HG03064 (cell line): ENCODE data around the gene OXGR1.
"Not testable (repeated sequence)": the region's sequence is repeated elsewhere in the genome, so short reads cannot be mapped to it uniquely, and the experiment has no call there.

ENCODE experiments used
- ATAC-seq: cut with Tn5 transposase; IDR thresholded peaks from one replicate; pipeline ENCODE4 v1.9.1; 2021; ENCODE audit warnings: low read depth; ENCODE audit not compliant: unreplicated experiment

The OXGR1 gene

DNA sequence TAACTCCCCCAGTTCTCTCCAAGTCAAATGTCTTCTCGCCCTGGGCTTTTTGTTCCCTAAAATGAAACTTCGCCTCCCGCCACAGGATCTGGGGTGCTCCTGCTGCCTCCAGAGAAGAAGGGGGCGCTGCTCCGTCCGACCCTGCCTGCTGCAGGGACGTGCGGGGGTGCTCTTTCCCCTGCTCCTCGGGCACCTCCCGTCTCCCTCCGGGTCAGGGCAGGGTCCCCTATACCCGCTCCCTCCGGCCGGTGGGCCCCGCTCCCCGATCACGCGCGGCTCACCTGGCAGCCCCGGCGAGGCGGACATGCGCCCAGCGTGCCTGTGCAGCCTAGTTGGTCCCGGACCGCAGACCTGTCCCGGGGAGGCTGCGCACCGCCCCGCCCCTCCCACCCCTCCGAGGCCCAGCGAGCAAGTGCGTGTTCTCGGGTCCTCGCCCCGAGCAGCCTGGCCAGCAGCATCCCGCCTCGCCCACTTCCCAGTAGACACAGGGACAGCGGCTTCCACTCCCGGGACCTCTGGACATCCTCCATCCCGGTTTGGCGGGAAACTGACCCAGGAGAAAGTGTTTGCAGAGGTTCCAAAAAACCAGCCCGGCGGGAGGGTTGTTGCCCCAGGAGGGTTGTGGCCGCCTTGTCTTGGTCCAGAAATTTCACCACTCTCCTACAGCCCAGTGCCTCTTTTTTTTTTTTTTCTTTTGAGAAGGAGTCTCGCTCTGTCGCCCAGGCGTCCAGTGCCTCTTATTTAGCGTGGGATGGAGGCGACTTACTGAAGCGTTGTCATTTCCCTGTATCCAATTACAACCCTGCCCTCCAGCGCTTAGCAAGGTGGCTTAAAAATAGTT, at the start of gene OXGR1:
OXGR1 (minus strand) TSS at position 460 of the 841 bp plus-strand sequence. CDS start 6,717 bp downstream, outside the sequence.
- ATAC-seq = no peak

- no peak for ATAC-seq
These were observed 49.0 kb upstream of the OXGR1 start for GRCh38 chr13:97043302-97043701.

GRCh38 chr13:97030705-97031452, 36.6 kb upstream of the OXGR1 start:
- ATAC-seq = no peak

DNA sequence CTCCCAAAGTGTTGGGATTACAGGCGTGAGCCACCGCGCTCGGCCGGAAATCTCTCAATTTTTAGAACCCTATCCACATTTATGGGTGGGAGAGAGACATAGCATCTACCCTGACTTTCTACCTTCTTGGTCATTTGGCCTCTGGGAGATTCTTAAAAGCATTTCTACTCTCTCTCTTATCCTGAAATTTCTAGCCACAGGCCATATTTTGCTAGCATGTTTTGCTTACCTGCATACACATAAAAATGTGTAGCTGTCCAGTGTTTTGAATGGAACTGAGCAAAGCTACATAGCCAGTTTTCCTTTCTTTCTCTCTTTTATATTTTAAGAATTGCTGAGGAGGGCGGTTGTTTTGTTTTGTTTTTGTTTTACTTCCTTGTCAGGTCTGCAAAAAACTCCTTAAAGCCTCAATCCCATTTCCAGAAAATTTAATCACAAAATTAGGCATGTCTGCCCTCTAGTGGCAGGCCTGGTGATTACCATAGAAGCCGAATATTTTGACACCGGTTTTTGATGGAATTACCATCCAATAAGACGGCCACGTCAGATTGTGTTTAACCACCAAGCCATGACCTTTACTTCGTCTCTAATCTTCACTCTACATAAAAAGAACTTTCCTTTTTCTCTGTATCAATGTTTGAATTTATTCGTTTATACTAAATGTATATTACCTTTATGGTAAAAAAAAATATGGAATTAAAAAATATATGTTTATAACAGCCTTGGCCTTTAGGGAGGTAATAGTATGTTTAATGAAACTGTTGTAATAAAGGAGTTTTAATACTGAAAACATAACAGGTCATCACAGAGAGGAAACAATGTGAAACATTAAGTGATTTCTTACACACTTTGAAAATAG, 34.4 kb upstream of the OXGR1 start:
- no peak for ATAC-seq

- ATAC-seq = no peak
These were observed 32.9 kb upstream of the OXGR1 start for GRCh38 chr13:97027162-97027554.

GRCh38 chr13:97026531-97027161, 32.4 kb upstream of the OXGR1 start:
- ATAC-seq = no peak

GRCh38 chr13:97023812-97024211, 29.5 kb upstream of the OXGR1 start:
- not testable (repeated sequence) for ATAC-seq

DNA sequence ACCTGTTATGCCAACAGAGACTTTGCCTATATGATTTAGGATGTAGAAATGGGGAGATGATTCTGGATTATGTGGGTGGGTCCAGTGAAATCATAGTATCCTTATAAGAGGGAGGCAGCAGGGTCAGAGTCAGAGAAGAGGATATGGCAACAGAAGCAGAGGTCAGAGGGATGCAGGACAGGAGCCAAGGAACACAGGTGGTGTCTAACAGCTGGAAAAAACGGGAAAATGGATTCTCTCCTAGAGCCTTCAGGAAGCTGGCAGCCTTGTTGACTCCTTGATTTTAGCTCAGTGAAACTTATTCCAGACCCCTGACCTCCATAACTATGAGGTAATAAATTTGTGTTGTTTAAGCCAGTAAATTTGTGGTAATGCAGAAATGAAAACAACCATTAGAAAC, 28.8 kb upstream of the OXGR1 start:
- ATAC-seq = no peak

- no peak for ATAC-seq
These were observed 27.0 kb upstream of the OXGR1 start for GRCh38 chr13:97021241-97021640.

- ATAC-seq = no peak
These were observed 26.5 kb upstream of the OXGR1 start for GRCh38 chr13:97020689-97021240.

- no peak for ATAC-seq
These were observed 25.9 kb upstream of the OXGR1 start for GRCh38 chr13:97020194-97020593.

DNA sequence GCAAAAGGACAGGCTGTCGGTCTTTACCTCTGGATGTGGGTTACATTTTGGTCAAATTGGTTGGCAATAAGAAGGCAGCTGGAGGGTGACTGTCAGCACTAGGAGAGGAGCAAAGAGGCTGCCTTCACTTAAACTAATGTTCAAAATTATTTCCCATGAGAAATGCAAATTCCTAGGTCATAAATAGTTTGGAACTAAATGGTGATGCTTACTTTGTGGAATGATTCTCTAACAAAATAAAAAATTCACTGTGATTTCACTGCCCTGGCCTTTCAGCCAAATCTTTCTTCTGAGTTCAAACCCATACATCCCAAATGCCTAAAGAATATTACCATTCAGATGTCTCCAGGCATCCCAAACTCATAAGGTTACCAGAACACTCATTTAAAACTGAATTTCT, 25.0 kb upstream of the OXGR1 start:
- no peak for ATAC-seq

DNA sequence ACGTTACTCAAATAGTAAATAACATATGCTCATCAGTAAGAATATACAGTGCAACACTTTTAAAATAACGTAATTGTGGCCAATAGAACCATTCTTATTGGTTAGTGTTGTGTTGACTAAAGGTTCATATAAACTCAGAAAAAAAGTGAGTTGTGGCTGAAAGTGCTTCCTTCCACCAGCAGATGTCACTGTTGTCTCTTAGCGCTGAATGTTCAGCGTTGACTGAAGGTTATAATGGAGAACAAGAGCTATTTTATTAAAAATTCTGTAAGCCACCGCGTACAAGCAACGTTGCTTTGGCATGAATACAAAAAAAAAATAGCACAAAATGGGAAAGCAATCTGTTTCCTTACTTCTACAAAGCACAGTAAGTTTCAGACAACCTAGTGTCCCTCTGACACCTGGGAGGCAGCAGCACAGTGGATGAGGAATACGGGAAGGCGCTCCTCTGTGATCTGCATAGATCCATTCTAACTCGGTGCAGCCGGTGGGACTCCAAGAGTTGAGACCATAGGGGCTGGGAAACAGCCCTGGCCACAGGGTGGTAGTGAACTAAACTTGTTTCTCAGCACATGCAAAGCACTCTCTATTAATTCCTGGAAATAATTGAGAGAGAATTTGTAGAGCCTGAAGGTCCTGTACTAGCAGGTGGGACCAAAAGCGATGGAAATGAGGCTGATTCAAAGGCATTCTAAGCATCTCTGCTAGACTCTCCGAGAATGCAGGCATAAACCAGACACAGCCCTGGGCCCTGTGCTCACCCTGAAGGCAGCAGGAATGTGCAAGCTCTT, 23.9 kb upstream of the OXGR1 start:
- peak; percentile 90 for ATAC-seq

GRCh38 chr13:97017322-97017721, 23.0 kb upstream of the OXGR1 start:
- no peak for ATAC-seq

DNA sequence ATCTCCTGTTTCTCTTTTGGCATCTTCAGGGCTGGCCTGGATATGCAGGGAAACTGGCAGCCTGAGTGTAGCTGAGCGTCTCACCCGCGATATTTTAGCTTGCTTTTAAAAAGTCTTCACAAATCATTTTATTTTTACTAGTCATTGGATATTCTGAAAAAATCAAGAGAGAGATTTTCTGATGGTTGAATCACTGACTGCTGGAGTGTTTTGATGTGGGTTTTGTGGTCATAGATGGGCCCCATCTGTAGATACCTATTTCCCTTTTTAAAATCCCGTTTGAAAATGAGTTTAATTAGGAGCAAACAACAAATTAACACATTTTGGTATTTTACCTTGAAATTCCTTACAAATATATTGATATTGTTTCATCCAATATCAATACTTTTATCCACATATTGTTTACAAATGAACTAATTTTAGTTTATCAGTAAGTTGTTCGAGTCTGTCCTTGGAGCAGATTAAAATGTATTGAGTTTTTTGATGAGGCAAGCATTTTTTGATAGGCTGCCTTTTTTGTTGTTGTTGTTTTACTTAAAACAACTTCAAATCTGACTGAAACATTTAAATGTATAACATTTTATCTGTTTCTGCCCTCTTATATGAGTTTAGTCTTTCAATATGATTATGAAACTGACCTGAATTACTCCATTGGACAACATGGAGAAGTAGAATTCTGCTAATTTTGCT, 21.5 kb upstream of the OXGR1 start:
- ATAC-seq = no peak

DNA sequence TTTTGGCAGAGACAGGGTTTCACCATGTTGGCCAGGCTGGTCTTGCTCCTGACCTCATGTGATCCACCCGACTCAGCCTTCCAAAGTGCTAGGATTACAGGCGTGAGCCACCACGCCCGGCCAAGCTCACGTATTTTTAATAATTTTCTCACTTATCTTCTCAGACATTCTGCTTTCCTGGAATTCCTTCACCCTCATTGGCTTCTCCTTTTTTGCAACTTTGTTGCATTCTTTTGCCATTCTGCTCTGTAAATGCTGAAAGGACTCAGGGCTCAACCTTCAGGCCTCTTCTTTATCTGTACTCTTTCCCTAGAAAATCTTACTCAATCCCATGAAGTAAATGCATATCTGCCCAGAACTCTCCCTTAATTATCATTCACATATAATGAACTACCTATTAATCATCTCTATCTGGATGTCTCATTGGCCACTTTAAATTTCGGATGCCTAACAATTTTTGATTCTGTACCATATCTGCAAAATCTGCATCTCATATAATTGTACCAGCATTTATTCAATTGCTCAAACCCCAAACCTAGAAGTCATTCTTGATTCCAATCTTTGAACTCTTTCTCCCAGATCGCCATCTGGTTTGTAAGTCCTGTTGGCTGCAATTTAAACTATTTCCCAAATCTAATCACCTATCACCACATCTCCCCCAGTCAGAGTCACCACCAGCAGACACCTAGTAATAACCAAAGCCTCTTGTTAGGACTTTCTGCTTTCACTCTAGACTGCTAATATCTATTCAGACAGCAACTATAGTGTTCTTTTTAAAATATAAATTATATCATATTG, 18.2 kb upstream of the OXGR1 start:
- ATAC-seq = no peak

- ATAC-seq = no peak
These were observed 17.3 kb upstream of the OXGR1 start for GRCh38 chr13:97011446-97012131.
